HG02642 (cell line): Measurements from ENCODE around the gene SFXN1.
"Not testable (repeated sequence)": the region's sequence is repeated elsewhere in the genome, so short reads cannot be mapped to it uniquely, and the experiment has no call there.

Experiments
- ATAC-seq: cut with Tn5 transposase; IDR thresholded peaks from one replicate; pipeline ENCODE4 v1.9.1; 2021; ENCODE audit warnings: mild to moderate bottlenecking; ENCODE audit not compliant: unreplicated experiment, poor library complexity

The SFXN1 gene, protein sequence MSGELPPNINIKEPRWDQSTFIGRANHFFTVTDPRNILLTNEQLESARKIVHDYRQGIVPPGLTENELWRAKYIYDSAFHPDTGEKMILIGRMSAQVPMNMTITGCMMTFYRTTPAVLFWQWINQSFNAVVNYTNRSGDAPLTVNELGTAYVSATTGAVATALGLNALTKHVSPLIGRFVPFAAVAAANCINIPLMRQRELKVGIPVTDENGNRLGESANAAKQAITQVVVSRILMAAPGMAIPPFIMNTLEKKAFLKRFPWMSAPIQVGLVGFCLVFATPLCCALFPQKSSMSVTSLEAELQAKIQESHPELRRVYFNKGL

DNA sequence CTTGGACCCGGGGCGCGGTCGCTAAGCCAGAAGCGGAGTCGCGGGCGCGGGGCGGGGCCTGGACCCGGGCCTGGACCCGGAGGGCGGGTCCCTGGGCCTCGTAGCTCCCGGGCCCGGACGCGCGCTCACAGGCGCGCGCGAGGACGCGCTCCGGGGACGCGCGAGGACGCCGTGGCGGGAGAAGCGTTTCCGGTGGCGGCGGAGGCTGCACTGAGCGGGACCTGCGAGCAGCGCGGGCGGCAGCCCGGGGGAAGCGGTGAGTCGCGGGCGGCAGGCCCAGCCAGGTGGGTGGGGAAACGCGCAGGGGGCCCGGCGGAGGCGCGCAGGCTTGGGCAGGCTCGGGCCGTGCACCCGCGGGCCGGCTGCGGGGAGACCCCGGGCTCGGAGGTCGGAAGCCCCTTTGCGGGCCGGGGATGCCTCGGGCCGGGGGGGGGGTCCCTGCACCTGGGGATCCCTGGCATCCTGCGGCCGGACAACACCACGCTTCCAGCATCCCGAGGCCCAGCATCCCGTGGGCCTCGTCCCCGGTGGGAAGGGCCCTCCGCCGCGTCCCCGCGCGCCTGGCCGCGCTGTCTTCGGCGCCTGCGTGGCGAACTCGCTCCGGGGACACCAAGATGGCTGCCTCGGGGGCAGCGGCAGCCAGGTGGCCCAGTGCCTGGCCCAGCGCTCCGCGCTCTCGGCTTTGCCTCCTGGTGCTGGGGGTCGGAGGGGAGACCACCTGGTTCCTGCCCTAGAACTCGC is at the start of gene SFXN1:
SFXN1 (plus strand) TSS at position 177 of the 741 bp plus-strand sequence. CDS start 13,544 bp downstream, outside the sequence.
- peak; percentile 91 for ATAC-seq

DNA sequence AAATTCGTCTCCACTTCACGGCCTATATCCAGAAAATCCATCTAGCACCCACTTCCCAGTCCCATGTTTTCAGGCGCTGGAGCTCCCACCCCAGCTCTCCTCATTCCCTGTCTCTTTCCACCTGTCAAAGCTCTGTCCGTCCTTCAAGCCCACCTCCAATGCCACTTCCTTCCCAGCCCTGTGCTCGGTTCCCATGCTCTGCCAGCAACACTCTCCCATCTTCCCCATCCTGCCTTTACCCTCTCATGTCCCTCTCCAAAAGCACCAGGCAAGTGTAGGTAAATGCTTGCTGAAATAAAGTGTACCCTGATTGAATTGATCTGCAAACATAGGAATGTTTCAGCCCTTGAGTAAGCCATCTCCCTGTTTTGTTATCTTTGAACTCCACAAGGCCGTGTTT is 43.6 kb upstream of the SFXN1 start:
- no peak for ATAC-seq

DNA sequence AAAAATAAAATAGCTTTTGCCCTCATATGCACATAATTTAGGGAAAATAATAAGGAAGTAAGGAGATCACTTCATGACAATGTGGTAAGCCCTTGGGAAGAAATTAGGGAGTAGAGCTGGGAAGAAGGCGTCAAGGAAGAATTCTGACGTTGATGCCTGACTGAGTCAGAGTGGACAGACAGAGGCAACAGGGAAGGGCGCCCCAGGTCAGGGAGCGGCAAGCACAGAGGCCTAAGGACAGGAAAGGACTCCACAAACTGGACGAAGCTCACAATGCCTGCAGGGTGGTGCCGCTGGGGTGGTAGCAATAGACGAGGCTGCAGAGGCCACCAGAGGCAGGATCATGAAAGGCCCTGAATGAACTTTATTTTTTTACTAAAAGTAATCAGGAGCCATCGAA is 42.0 kb upstream of the SFXN1 start:
- ATAC-seq = no peak

DNA sequence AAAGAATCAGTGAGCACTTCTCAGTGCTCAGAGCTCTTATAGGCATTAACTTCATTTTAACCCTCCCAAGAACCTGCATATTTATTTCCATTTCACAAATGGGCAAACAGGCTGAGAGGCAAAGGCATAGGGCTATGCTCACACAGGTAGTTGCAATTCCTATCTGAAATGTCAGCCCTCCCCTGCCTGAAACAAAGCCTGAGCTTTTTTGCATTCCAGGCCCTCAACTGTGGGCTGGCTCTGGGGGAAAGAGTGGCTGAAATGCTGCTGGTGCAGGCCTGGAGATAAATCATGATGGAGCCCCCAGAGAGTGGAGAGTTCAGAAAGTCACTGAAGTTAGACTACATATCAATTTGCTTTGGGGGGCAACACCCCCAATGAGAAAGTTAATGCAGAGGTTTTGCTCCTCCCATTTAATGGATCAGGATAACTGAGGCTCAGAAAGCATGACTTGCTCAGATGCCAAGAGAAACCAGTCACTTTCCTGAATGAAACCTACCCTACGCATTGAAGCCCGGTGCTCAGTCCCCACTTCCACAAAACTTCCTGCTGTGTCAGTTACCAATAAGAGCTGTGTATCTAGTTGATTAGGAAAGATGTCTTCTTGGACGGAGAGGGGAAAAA is 40.0 kb upstream of the SFXN1 start:
- ATAC-seq = no peak

DNA sequence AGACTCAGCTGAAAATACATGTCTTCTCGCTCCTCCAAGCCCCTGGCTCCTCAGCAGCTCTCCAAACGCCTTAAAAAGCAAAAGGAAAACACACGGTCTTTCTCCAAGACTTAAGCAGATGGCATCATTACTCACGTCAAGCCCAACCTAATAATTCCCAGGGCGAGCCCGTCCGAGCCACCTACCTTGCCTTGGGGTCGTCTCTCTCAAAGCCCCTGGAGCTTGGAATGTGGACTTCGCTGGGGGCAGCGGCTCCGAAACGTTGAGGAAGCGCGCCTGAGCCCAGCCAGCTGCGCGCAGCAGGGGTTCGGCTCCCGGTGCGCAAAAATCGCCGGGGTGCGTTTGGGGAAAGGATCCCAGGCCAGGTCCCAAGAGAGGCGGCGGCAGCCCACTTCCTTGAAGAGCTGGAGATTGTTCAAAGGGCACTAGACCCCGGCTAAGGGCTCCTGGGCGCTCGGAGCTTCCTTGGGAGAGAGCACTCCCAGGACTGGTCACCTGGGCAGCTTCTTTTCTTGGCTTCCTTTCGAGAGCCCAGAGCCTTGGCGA is 34.8 kb upstream of the SFXN1 start:
- ATAC-seq = no peak

DNA sequence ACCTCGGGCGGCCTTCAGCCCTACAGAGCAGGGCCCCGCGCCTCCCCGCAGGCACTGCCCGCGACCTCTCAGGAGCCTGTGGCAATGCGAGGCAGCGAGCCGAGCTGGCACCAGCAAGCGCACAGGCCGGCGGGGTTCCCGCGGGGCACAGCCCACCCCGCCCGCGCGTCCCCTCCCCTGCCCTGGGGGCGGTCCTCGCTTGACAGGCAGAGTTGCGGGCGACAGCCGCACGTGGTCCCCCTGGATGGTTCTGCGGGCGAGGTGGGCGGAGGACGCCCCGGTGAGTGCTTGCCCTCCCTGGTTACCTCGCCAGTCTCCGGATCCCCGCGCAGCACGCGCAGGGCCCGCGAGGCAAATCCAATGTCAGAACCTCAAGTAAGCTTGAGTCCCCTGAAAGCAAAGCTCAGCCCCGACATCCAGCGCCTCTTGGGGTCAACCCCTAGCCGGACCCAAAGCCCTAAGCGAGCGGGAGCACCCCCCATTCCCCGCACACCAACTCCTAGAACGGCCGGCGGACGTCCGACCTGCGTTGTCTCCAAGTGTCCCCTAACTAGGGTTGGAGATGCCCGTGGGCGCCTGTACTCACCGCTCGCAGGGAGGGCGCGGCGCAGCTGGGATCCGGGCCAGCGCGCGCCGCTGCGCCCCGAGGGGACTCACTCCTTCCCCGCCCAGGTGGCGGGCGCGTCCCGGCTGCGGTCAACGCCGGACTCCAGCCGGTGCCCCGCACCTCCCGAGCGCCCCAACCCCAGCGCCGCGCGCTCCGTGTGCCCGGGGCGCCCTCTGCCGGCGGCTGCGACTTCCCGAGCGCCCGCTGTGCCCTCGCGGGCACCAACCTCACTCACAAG is 34.1 kb upstream of the SFXN1 start, which contains the start of gene DRD1:
DRD1 (minus strand) TSS at position 123 of the 845 bp plus-strand sequence. CDS start 1,083 bp downstream, outside the sequence.
- ATAC-seq = peak; percentile 55

DNA sequence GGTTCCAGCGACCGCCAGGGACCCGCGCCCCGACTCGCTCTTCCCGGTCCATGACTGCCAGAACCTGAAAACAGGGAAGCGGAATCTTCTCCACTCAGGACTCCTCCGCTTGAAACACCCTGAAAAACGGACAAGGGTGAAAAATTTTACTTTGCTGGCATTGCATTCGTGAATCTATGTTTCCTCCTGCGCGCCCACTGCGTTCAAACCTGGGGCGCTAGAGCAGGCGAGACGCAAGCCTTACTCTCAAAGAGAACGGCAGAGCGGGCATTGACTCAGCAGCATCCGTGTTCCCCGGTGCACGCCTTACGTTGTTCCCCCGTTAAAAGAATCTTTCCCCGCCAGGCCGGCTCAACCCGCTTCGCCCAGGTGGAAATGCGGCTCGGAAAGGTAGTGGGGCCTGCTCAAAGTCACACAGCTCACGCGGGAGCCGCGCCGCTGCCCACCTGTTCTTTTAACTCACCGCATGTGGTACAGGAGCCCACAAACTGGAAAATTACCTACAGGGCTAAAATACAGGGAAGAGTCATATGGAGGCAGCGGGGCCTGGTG is 33.4 kb upstream of the SFXN1 start:
- no peak for ATAC-seq

DNA sequence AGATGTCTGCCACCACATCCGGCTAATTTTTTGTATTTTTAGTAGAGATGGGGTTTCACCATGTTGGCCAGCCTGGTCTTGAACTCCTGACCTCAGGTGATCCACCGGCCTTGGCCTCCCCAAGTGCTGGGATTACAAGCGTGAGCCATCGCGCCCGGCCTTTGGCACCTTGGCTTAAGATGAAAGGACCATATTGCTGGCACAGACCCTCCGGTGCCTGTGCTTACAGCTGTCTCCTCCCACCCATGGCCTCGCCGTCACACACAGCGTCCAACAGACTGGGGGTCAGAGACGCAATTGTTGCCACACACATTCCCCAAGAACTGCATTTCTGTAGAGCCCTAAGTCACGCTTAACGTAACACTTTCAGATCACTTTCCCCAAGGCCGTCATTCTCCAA is 32.0 kb upstream of the SFXN1 start:
- ATAC-seq = not testable (repeated sequence)

DNA sequence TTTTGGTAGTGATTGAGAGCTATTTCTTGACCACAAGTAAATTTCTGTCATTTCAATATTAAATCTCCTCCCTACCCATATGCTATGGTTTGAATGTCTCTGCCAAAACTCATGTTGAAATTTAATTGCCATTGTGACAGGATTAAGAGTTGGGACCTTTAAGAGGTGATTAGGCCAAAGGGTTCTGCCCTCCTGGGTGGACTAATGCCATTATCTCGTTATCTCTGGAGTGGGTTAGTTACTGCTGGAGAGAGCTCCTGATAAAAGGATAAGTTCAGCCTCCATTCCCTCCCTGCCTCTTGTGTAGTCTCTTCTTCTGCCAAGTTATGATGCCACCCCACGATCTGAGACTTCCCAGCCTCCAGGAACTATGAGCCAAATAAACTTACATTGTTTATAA is 30.8 kb upstream of the SFXN1 start:
- ATAC-seq = no peak

DNA sequence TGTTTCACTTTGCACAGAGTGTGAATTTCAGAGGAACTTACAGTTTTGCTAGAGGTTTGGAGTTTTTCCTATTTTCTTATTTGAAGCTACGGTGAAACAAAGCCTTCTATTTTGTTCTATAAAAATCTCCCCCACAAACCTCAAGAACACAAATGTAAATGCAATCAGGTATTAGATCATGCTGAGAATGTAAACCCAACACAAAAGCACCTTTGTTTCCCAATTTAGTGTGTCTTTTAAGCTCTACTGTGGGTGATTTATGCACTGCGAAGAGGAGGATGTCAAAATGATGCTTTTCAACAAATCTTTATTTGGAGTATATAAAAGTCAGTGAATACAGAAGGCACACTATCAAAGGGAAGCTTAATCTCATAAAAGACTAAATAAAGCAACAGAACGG is 30.1 kb upstream of the SFXN1 start:
- ATAC-seq = no peak

DNA sequence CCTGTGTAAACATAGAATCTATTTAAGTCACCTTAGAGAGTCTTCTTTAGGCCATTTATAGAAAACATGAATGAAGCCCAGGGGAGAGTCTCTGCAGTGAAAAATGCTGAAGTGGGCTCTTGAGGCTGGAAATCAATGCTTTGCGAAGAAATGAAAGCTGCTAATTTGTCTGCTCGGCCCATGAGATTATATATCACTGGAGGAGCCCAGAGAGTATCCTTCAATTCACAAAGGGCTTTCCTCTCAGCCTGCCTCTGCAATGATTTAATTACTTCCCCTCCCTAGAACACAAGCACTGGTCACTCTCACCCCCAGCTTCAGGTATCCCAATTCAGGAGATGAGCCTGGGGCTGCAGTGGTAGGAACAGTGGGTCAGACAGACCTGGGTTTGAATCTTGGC is 26.2 kb upstream of the SFXN1 start:
- ATAC-seq = no peak

DNA sequence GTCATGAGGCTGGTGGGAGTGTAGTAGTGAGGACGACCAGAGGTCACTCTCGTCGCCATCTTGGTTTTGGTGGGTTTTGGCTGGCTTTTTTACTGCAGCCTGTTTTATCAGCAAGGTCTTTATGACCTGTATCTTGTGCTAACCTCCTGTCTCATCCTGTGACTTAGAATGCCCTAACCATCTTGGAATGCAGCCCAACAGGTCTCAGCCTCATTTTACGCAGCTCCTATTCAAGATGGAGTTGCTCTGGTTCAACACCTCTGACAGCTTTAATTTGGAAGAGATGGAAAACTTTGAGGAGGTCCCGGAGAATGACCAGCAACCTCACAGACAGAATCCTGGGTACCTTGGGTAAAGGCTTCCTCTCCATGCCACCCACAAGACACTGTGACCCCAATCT is 24.0 kb upstream of the SFXN1 start:
- not testable (repeated sequence) for ATAC-seq

DNA sequence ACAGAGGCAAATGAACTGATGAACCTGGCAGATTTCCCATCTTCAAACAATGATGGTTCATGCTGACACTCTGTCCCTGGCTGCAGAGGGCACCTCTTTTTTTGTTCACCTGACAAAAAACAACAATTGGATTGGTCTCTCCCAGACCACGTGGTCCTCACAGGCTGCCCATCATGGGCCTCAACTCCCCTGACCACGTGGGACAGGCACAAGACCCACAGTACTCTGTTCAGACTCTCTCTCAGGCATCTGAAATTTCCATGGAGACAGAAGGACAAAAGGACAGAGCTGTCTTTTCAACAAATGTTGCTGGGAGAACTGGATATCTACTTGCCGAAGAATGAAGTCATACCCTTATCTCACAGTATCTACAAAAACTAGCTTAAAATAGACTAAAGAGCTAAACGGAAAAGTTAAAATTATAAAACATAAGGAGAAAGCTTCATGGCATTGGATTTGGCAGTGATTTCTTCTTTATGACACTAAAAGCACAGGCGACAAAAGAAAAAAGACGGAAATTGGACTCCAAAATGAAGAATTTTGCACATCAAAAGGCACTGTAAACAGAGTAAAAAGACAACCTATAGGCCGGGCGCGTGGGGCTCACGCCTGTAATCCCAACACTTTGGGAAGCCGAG is 22.1 kb upstream of the SFXN1 start:
- ATAC-seq = no peak

DNA sequence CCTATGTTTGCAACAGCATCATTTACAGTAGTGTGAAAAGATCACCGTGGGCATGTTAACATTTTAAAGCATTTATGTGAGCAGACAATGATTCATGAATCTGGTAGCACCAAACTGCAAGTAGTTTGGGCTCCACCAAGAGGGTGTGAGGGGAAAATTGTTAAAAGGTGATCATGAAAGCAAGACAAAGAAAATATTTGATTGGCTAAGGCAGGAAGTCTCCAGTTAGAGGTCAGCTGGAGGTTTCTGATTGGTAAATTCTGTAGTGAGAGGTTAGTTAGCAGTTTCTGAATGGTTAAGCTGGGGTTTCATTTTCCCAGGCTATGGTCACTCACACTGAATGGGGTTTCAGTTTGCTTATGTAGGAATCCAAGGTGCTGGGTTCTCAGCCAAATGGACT is 20.9 kb upstream of the SFXN1 start:
- peak; percentile 93 for ATAC-seq

DNA sequence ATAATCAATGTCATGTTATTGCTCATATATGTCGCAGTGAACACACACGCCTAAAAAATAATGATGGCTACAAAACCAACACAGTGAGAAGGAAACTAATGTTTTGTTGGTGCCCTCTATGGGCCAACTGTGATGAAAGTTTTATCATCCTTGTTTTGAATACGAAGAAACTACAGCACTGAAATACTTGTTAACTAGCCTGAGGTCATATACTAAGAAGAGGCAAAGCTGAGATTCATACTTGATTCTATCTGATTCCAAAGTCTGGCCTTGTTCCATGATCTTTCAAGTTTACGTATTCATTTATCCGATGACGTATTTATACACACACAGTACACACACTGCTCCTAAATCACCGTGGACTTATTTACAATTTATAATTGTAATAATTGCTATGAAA is 18.2 kb upstream of the SFXN1 start:
- no peak for ATAC-seq

DNA sequence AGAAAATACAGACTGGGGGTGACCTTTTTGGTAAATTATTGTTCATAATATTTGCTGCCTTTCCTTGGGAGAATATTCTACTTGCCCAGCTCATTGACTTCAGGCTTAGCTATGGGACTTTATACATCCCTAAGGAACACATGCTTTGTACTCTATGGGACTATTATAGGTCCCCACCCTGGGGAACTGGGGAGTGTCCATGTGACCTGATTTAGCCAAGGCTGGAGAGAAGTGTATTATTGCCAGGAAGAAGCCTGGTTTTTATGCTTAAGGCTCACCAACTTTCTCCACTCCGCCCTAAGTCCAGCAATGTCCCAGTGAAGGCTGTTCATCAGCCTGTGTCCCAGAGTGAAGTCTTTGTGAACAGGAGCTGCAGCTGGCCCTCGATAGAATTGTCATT is 17.8 kb upstream of the SFXN1 start:
- ATAC-seq = no peak

DNA sequence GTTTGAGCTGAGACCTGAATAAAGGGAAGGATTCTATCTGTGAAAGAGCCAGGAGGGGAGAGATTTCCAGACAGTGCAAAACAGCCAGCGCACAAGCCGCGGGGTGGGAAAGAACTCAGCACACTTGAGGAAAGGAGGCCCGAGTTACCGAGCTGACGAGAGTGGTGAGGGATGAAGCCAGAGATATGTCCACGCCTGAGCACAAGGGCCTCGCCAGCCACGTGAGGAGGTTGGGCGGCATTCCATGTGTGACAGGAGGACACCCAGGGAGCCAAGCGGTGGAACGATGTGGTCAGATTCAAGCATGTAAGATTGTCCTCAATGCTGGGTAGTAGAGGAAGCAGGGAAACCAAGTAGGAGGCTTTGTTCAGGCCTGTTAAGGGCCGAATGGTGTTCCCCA is 17.0 kb upstream of the SFXN1 start:
- ATAC-seq = no peak

DNA sequence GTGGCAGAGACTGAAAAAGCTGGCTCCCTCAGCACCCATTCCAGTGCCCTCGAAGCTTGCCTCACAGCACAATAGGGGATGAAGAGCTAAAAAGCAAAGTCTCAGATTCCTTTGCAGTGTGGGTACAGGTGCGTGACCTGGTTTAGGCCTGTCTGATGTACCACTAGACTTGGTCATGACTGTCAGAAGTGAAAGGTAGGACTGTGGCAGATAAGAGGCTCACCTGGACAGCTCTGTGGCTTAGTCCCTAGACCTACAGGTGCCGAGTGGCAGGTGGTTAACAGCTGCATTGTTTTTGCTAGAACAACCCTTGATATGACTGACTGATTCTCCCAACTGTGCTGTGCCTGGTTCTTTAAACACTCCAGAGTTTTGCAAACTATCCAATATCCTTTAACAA is 14.7 kb upstream of the SFXN1 start:
- ATAC-seq = no peak
